ENCODE data around the gene SLC1A5.

DNA sequence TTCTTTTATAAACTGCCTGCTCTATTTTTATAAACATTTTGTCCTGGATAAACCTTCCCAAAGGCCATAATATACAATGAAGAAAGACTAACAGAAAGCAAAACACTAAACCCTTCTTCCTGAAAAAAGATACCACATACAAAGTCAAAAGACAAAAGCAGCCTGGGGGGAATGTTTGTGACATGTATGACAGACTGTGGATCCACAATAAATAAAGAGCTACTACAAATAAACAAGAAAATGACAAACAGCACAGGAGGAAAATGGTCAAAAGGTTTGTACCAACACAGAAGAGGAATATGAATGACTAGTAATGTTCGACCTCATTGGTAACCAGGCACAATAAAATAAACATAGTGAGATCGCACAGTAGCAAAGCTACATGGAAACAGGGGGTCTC lies 42.5 kb upstream of the SLC1A5 start:
- TF ChIP-seq, protein P1, sequence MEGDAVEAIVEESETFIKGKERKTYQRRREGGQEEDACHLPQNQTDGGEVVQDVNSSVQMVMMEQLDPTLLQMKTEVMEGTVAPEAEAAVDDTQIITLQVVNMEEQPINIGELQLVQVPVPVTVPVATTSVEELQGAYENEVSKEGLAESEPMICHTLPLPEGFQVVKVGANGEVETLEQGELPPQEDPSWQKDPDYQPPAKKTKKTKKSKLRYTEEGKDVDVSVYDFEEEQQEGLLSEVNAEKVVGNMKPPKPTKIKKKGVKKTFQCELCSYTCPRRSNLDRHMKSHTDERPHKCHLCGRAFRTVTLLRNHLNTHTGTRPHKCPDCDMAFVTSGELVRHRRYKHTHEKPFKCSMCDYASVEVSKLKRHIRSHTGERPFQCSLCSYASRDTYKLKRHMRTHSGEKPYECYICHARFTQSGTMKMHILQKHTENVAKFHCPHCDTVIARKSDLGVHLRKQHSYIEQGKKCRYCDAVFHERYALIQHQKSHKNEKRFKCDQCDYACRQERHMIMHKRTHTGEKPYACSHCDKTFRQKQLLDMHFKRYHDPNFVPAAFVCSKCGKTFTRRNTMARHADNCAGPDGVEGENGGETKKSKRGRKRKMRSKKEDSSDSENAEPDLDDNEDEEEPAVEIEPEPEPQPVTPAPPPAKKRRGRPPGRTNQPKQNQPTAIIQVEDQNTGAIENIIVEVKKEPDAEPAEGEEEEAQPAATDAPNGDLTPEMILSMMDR (IDR thresholded peaks at IDR 0.05): no peak
- no peak for TF ChIP-seq POLR2A (IDR thresholded peaks at IDR 0.05)

All from esophagus squamous epithelium (tissue), 4 donors.